Prostate gland (tissue), 2 donors: Measurements from ENCODE around the gene FYB2. TPM values are rescaled to one million over a fixed set of nuclear protein-coding genes. Genes with fewer than 3 reads are reported as not detected.

ENCODE experiments used
- DNase-seq: peaks from one replicate; pipeline ENCODE4 v3.0.0-alpha.2; 2019; ENCODE audit warnings: low spot score
- H3K27ac ChIP-seq, 2 donors: fragments of 200-600 bp; sonication (generic); 2 replicates each; pipeline ENCODE4 v1.5.1; 2017 to 2019
- H3K27me3 ChIP-seq: fragments of 200-600 bp; sonication (generic); replicated peaks from 2 replicates; pipeline ENCODE4 v1.5.1; 2019; ENCODE audit not compliant: insufficient read depth
- H3K36me3 ChIP-seq, 2 donors: fragments of 200-600 bp; sonication (generic); 1 replicate in 1 of 2; 2 replicates in 1 of 2; pipeline versions ENCODE4 v1.5.1 to v1.8.1; 2017 to 2019
- H3K4me1 ChIP-seq: fragments of 200-600 bp; sonication (generic); replicated peaks from 2 replicates; pipeline ENCODE4 v1.5.1; 2019
- H3K4me3 ChIP-seq, 2 donors: fragments of 200-600 bp; sonication (generic); 2 replicates each; pipeline ENCODE4 v1.5.1; 2017 to 2019
- H3K9me3 ChIP-seq: fragments of 200-600 bp; sonication (generic); 2 replicates; pipeline ENCODE4 v1.5.1; 2017
- CTCF ChIP-seq, 4 experiments: fragments of 200-600 bp in 2 of 4; fragments of 450-650 bp in 2 of 4; sonication (generic) in 2 of 4; IDR thresholded peaks; 1 replicate in 3 of 4; 2 replicates in 1 of 4; pipeline ENCODE4 v1.5.1; 2016 to 2019; ENCODE audit warnings: antibody characterized with exemption in 4 of 4, mild to moderate bottlenecking in 2 of 4, moderate library complexity in 2 of 4
- POLR2A ChIP-seq: fragments of 450-650 bp; IDR thresholded peaks from one replicate; pipeline ENCODE4 v1.6.1; 2016; ENCODE audit warnings: antibody characterized with exemption, mild to moderate bottlenecking
- POLR2AphosphoS5 ChIP-seq: sonication (generic); formaldehyde crosslinking; IDR thresholded peaks from one replicate; pipeline ENCODE4 v1.6.1; 2017; ENCODE audit warnings: antibody characterized with exemption
- WGBS: methylation state at CpG from one replicate; pipeline ENCODE4 v1.1.5; 2018; 5-methylcytosine and 5-hydroxymethylcytosine counted together
- intact Hi-C: fragments of 100-400 bp; cut with DNase I; formaldehyde crosslinking; loops from one replicate; pipeline ENCODE4 v1.14.2; 2022
- total RNA-seq, 2 donors: library from RNA; depleted of rRNA; stranded (reverse); fragments of >200 nt; gene quantifications; one replicate each; pipeline ENCODE4 v1.1.0, GENCODE V29; 2016

Gene FYB2
- total RNA-seq, 2 donors from 2014 or later = 7.8 to 8.2 TPM

DNA sequence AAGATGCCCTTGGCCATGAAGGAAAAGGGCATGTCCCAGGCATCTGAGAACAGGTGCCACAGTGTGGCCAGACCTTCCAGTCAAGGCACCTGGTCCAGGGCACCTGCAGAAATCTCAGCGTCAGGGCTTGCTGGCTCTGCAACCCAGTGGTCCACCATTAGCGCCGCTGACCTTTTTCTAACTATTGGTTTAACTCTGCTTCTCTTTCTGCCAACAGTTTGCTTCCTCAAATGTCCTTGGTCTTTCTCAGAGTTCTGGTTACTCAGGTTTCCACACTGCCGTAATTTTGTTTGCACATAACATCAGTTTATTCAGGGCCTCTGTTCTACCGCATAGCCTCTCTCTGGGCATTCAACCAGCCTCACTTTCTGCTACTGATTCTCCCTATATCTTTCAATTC is 16.5 kb upstream of the FYB2 start:
- no peak overlapping the region for H3K4me3 ChIP-seq
- whole genome bisulfite sequencing = 75% methylated on average over 5 of the region's 5 CpGs
- H3K27me3 ChIP-seq = no peaks in the 10 kb centered on the region
- H3K36me3 ChIP-seq = no peaks in the 10 kb centered on the region
- DNase-seq = no peak
- no peaks in the 10 kb centered on the region for H3K9me3 ChIP-seq
- no peak for TF ChIP-seq POLR2AphosphoS5
- TF ChIP-seq POLR2A = no peak
- no peak for TF ChIP-seq CTCF (IDR thresholded peaks at IDR 0.05)
- no peak overlapping the region for H3K27ac ChIP-seq
- intact Hi-C loops = loop anchor here (10.0 kb wide), 2 partner anchors 229 to 589 kb away; partner anchors contain the start of gene DAB1
- no peaks in the 10 kb centered on the region for H3K4me1 ChIP-seq

- TF ChIP-seq POLR2A (no peak), POLR2AphosphoS5 (no peak)
- Histone ChIP-seq H3K27ac (no peak overlapping the region), H3K4me3 (no peak overlapping the region), H3K4me1 (no peaks in the 10 kb centered on the region), H3K36me3 (no peaks in the 10 kb centered on the region), H3K27me3 (no peaks in the 10 kb centered on the region), H3K9me3 (no peaks in the 10 kb centered on the region)
- DNase-seq = no peak
- intact Hi-C loops = loop anchor here (5.0 to 10.0 kb wide), 5 partner anchors 230 to 1713 kb away; partner anchors contain the start of genes DAB1 and OMA1
- WGBS = 98% methylated on average over 5 of the region's 5 CpGs
Observed at GRCh38 chr1:56834137-56834900, 15.1 kb upstream of the FYB2 start.

- Histone ChIP-seq H3K36me3 (no peaks in the 10 kb centered on the region), H3K27me3 (no peaks in the 10 kb centered on the region), H3K4me1 (no peaks in the 10 kb centered on the region), H3K9me3 (no peaks in the 10 kb centered on the region), H3K27ac (no peak overlapping the region), H3K4me3 (no peak overlapping the region)
- intact Hi-C loops = loop anchor here (5.0 to 10.0 kb wide), 5 partner anchors 232 to 1714 kb away; partner anchors contain the start of genes DAB1 and OMA1
- DNase-seq = no peak
- 94% methylated on average over 4 of the region's 4 CpGs for WGBS
- TF ChIP-seq POLR2AphosphoS5 (no peak), CTCF (IDR thresholded peaks at IDR 0.05) (no peak), POLR2A (no peak)
Observed at GRCh38 chr1:56833088-56833487, 13.9 kb upstream of the FYB2 start.

DNA sequence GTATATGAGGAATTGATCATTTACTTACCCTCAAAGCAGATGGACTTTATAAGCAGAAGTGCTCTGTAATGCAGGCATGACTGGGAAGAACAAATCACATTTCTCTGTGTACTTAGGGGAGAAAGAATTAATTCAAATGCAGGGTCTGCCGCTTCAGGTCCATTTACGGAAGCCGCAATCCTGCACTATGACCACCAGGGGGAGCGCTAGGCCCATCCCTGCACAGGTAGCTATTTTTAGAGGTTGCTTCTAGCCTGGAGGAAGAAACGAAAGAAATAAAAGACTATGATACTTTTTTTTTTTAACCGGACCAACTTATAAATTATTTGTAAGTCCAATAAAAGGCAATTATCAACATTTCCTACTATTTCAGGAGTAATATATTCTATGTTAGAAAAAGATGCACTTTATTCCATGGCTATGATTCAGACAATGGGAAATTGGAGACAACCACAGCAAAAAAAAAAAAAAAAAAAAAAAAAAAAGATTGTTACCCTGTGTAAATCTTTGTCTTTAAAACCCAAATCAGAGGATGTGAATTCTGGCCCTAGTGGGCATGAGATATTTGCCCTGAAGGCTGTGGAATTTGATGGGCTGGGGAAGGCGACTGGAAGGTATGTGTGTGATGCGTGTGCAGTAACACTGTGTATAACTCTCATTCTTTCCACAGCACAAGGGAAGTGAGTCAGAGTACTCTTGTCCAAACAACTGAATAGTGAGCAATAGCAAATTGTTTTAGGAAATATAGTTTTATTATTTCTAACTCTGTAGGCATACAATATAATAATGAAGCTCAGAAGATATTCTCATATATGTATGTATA is 12.9 kb upstream of the FYB2 start:
- WGBS = 12% methylated on average over 8 of the region's 8 CpGs
- Histone ChIP-seq H3K4me1 (no peaks in the 10 kb centered on the region), H3K27me3 (no peaks in the 10 kb centered on the region), H3K27ac (no peak overlapping the region), H3K9me3 (no peaks in the 10 kb centered on the region), H3K36me3 (no peaks in the 10 kb centered on the region), H3K4me3 (no peak overlapping the region)
- peak; percentile 44 for DNase-seq
- TF ChIP-seq CTCF (IDR thresholded peaks at IDR 0.05) (peak; percentile 88 to 92 (median 89)), POLR2A (no peak), POLR2AphosphoS5 (peak; percentile 7)
- intact Hi-C loops = loop anchor here (5.0 to 10.0 kb wide), 5 partner anchors 233 to 1715 kb away; partner anchors contain the start of genes DAB1 and OMA1

- H3K27ac ChIP-seq = no peak overlapping the region
- H3K27me3 ChIP-seq = no peaks in the 10 kb centered on the region
- no peak overlapping the region for H3K4me3 ChIP-seq
- H3K9me3 ChIP-seq = no peaks in the 10 kb centered on the region
- intact Hi-C loops = loop anchor here (5.0 to 10.0 kb wide), 5 partner anchors 235 to 1717 kb away; partner anchors contain the start of genes DAB1 and OMA1
- no peak for TF ChIP-seq CTCF (IDR thresholded peaks at IDR 0.05)
- TF ChIP-seq POLR2A = no peak
- TF ChIP-seq POLR2AphosphoS5 = no peak
- H3K36me3 ChIP-seq = no peaks in the 10 kb centered on the region
- H3K4me1 ChIP-seq = no peaks in the 10 kb centered on the region
- 88% methylated on average over 4 of the region's 4 CpGs for WGBS
- no peak for DNase-seq
Observed at GRCh38 chr1:56830052-56830451, 10.8 kb upstream of the FYB2 start.
